ENCODE measurements around the gene CEP120.
"Not testable (repeated sequence)": the region's sequence is repeated elsewhere in the genome, so short reads cannot be mapped to it uniquely, and the experiment has no call there.

CEP120 gene

GRCh38 chr5:123439709-123440108 lies 16.5 kb upstream of the CEP120 start:
- no peak for TF ChIP-seq CTCF (IDR thresholded peaks at IDR 0.05; ENCODE audit: low read depth, low read length, missing control alignments)
- DNase-seq (ENCODE audit: low read depth) = no peak
- H3K4me3 ChIP-seq (ENCODE audit: low read depth, low read length) = no peak overlapping the region

- TF ChIP-seq CTCF (IDR thresholded peaks at IDR 0.05; ENCODE audit: low read depth, low read length, missing control alignments) = no peak
- no peak overlapping the region for H3K4me3 ChIP-seq (ENCODE audit: low read depth, low read length)
- DNase-seq (ENCODE audit: low read depth) = no peak
Observed at GRCh38 chr5:123438902-123439301, 15.7 kb upstream of the CEP120 start.

- H3K4me3 ChIP-seq (ENCODE audit: low read depth, low read length) = no peak overlapping the region
- TF ChIP-seq CTCF (IDR thresholded peaks at IDR 0.05; ENCODE audit: low read depth, low read length, missing control alignments) = no peak
- DNase-seq (ENCODE audit: low read depth) = no peak
Observed at GRCh38 chr5:123438244-123438643, 15.0 kb upstream of the CEP120 start.

GRCh38 chr5:123436201-123436600 lies 13.0 kb upstream of the CEP120 start:
- no peak overlapping the region for H3K4me3 ChIP-seq (ENCODE audit: low read depth, low read length)
- TF ChIP-seq CTCF (IDR thresholded peaks at IDR 0.05; ENCODE audit: low read depth, low read length, missing control alignments) = no peak
- DNase-seq (ENCODE audit: low read depth) = no peak

- no peak for TF ChIP-seq CTCF (IDR thresholded peaks at IDR 0.05; ENCODE audit: low read depth, low read length, missing control alignments)
- H3K4me3 ChIP-seq (ENCODE audit: low read depth, low read length) = no peak overlapping the region
- no peak for DNase-seq (ENCODE audit: low read depth)
Observed at GRCh38 chr5:123434796-123435195, 11.6 kb upstream of the CEP120 start.

- no peak for DNase-seq (ENCODE audit: low read depth)
- TF ChIP-seq CTCF (IDR thresholded peaks at IDR 0.05; ENCODE audit: low read depth, low read length, missing control alignments) = no peak
- no peak overlapping the region for H3K4me3 ChIP-seq (ENCODE audit: low read depth, low read length)
Observed at GRCh38 chr5:123433596-123433995, 10.4 kb upstream of the CEP120 start.

- DNase-seq (ENCODE audit: low read depth); H3K4me3 ChIP-seq (ENCODE audit: low read depth, low read length): not testable (repeated sequence)
Observed at GRCh38 chr5:123430441-123430840, 7.2 kb upstream of the CEP120 start.

GRCh38 chr5:123429993-123430392 lies 6.8 kb upstream of the CEP120 start:
- TF ChIP-seq CTCF (IDR thresholded peaks at IDR 0.05; ENCODE audit: low read depth, low read length, missing control alignments) = no peak
- H3K4me3 ChIP-seq (ENCODE audit: low read depth, low read length) = no peak overlapping the region
- no peak for DNase-seq (ENCODE audit: low read depth)
